ENCODE results near the gene PKNOX2. TPM values are rescaled to one million over a fixed set of nuclear protein-coding genes. Genes with fewer than 3 reads are reported as not detected.

Gene PKNOX2
- total RNA-seq, 1 donor = 0.86 TPM

DNA sequence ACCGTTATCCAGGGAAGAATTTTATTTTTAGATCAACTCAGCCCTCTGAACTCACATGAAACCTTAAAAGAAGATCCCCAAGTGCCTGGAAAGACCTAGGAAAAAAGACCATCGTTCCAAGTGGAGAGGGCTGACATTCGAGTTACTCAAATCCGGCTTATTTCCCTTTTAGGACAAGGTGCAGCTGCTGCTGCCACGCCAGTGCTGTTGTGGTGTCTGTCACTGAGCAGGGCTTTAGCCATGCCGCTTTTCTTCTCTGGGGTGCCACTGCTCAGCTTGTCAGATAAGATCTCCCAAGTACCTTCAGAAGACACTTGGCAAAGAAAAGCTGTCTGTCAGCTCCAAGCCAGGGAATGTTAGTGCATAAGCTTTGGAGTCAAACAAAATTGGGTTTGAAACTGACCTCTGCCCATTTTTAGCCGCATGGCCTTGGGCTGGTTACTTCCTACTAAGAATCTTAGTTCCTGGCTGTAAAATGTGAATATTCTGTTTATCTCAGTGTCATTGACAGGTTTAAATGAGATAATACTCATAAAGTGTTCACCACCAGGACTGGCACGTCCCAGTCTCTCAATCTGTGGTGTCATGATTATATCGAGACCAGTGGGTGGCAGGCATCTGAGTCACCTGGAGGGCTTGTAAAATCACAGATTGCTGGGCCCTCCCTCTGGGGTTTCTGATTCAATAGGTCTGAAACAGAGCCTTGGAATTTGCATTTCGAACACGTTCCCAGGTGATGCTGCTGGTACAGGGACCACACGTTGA lies 117.5 kb downstream of the PKNOX2 start:
- no peak for DNase-seq (ENCODE audit: low read depth)
- TF ChIP-seq, protein P1, sequence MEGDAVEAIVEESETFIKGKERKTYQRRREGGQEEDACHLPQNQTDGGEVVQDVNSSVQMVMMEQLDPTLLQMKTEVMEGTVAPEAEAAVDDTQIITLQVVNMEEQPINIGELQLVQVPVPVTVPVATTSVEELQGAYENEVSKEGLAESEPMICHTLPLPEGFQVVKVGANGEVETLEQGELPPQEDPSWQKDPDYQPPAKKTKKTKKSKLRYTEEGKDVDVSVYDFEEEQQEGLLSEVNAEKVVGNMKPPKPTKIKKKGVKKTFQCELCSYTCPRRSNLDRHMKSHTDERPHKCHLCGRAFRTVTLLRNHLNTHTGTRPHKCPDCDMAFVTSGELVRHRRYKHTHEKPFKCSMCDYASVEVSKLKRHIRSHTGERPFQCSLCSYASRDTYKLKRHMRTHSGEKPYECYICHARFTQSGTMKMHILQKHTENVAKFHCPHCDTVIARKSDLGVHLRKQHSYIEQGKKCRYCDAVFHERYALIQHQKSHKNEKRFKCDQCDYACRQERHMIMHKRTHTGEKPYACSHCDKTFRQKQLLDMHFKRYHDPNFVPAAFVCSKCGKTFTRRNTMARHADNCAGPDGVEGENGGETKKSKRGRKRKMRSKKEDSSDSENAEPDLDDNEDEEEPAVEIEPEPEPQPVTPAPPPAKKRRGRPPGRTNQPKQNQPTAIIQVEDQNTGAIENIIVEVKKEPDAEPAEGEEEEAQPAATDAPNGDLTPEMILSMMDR (IDR thresholded peaks at IDR 0.05; ENCODE audit: insufficient read depth, low read depth, low read length) = no peak

DNA sequence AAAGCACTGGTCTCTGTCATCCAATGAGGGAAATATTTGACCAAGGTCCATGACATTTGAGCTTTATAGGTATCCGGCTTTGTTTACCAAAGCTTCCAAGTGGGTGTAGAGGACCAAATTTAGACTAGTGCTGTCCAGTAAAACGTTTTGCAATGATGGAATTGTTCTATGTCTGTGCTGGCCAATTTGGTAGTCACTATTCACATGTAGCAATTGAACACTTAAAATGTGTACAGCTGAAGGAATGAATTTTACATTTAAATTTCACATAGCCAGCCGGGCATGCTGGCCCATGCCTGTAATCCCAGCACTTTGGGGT lies 118.0 kb downstream of the PKNOX2 start:
- TF ChIP-seq, protein P1 (IDR thresholded peaks at IDR 0.05; ENCODE audit: insufficient read depth, low read depth, low read length) = no peak
- no peak for DNase-seq (ENCODE audit: low read depth)
- H3K4me3 ChIP-seq (ENCODE audit: low read depth, low read length) = no peak overlapping the region

More for the DNA sequence above, 117.5 kb downstream of the PKNOX2 start:
- no peak overlapping the region for H3K4me3 ChIP-seq (ENCODE audit: low read depth, low read length)

DNA sequence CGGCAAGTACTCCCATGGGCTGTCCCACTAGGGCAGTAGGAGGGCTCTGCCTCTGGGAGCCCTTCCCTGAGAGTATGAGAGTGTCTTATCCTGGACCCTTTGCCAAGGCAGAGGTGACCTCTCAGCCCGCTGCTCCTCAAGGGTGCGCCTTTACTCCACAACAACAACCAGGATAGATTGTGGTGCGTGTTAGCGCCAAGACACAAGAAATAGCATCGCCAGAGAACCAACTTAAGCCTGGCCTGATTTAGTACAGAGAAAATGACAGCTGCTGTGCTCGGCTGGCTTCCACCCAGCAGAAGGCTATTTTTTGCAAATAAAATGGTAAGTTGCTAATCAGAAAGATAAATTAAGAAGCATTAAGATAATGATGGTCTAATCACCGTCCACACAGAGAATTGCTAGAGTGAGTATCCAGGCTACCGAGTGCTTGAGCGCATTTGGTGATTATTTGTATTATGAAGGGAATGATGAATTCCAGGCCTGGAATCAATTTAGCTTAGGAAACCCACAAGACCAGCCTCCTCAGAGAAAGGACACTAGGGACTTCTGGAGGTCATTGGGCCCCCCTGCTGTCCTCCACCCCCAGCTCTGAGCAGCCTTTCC lies 119.8 kb downstream of the PKNOX2 start:
- no peak overlapping the region for H3K4me3 ChIP-seq (ENCODE audit: low read depth, low read length)
- TF ChIP-seq, protein P1 (IDR thresholded peaks at IDR 0.05; ENCODE audit: insufficient read depth, low read depth, low read length) = no peak
- DNase-seq (ENCODE audit: low read depth) = no peak

DNA sequence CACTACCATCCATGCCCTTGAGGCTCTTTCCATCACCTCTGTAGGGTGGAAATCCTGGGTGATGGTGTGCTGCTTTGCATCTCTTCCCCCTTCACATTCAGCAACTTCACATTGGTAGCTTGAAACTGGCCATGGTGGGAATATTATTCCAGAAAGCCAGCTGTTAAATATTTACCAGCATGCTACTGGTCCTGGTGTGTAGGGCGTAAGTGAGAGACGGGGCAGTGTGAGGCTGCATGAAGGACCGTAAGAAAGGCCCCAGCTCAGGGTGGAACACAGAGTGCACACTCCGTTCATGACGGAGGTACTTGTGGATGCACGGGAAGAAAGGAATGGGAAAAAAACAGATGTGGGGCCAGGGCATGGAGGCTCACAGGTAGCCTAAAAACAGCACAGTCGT lies 121.3 kb downstream of the PKNOX2 start:
- no peak for DNase-seq (ENCODE audit: low read depth)
- H3K4me3 ChIP-seq (ENCODE audit: low read depth, low read length) = no peak overlapping the region
- TF ChIP-seq, protein P1 (IDR thresholded peaks at IDR 0.05; ENCODE audit: insufficient read depth, low read depth, low read length) = no peak

DNA sequence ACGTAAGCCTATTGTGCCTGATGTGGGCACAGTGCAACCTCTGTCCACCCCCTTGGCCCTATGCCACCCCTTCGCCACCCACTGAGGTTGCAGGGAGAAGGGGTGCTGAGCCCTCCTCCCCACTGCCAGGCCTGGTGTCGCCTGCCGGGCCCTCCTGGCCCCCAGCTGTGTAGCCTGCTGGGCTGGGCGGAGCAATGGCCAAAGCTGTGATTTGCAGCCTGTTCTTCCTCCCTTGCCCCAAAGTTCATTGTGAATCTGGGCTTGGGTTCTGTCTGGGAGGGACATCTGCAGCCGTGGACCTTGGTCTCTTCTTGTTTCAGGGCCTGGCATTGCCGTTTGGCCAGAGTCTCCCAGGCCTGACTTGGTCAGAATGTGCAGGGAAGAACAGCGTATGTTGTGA lies 121.9 kb downstream of the PKNOX2 start:
- TF ChIP-seq, protein P1 (IDR thresholded peaks at IDR 0.05; ENCODE audit: insufficient read depth, low read depth, low read length) = no peak
- DNase-seq (ENCODE audit: low read depth) = no peak
- no peak overlapping the region for H3K4me3 ChIP-seq (ENCODE audit: low read depth, low read length)

DNA sequence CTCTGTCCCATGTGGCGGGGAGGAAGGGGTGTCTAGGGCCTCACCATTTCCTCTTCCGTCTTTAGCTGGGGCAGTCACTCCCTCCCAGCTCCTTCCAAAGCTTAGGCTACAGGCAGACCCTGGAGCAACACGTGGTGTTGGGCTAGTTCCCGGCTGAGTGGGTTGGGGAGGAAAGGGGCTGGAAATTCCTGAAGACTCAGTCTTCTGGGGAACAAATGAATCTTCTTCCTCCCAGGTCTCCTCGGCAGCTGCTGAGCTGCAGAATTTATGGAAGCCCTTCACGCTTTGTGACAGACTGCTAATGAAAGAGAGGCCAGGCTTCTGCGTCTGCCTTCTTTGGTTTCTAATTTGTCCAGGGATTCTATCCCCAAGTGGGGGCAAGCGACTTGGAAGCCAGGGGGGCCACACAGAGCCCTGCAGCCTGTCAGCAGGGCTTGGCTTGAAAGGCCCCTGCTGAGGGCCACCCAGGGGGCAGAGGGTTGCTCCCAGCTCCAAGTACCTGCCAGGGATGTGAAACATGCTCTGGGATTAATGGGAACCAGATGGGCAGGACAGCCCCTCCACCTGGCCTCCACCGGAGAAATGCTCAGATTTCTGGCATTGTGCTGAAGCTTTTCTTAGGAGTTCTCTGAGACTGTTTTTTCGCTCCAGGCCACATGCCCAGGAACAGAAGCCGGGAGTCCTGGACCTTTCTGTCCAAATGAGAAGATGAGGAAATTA lies 123.1 kb downstream of the PKNOX2 start:
- TF ChIP-seq, protein P1 (IDR thresholded peaks at IDR 0.05; ENCODE audit: insufficient read depth, low read depth, low read length) = no peak
- H3K4me3 ChIP-seq (ENCODE audit: low read depth, low read length) = no peak overlapping the region
- DNase-seq (ENCODE audit: low read depth) = peak; percentile 22

All from fibroblast of villous mesenchyme (primary cell).